Fibroblast of skin of abdomen (primary cell): ENCODE results near the gene CPB2.

ENCODE experiments used
- DNase-seq: peaks from one replicate; pipeline ENCODE4 v3.0.0-alpha.2; 2013

Gene CPB2

GRCh38 chr13:46126552-46127357 lies 21.9 kb upstream of the CPB2 start:
- DNase-seq = peak; percentile 72

- no peak for DNase-seq
Observed at GRCh38 chr13:46126056-46126455, 21.2 kb upstream of the CPB2 start.

- no peak for DNase-seq
Observed at GRCh38 chr13:46124967-46125933, 20.4 kb upstream of the CPB2 start.

- DNase-seq = no peak
Observed at GRCh38 chr13:46124531-46124966, 19.7 kb upstream of the CPB2 start.

GRCh38 chr13:46122304-46122703 lies 17.5 kb upstream of the CPB2 start:
- DNase-seq = no peak

GRCh38 chr13:46121597-46122163 lies 16.8 kb upstream of the CPB2 start:
- no peak for DNase-seq

- no peak for DNase-seq
Observed at GRCh38 chr13:46121033-46121432, 16.2 kb upstream of the CPB2 start.

GRCh38 chr13:46119883-46120614 lies 15.2 kb upstream of the CPB2 start:
- peak; percentile 54 for DNase-seq

GRCh38 chr13:46116653-46117502 lies 12.0 kb upstream of the CPB2 start:
- DNase-seq = no peak

GRCh38 chr13:46114613-46115012 lies 9.8 kb upstream of the CPB2 start:
- DNase-seq = no peak

- DNase-seq = peak; percentile 30
Observed at GRCh38 chr13:46113596-46113995, 8.8 kb upstream of the CPB2 start.

- no peak for DNase-seq
Observed at GRCh38 chr13:46111151-46111550, 6.3 kb upstream of the CPB2 start.

GRCh38 chr13:46109451-46109850 lies 4.6 kb upstream of the CPB2 start:
- no peak for DNase-seq

- DNase-seq = no peak
Observed at GRCh38 chr13:46106839-46107371, 2.1 kb upstream of the CPB2 start.

- DNase-seq = no peak
Observed at GRCh38 chr13:46103037-46103436, 1.8 kb downstream of the CPB2 start.

GRCh38 chr13:46102255-46102605 lies 2.6 kb downstream of the CPB2 start:
- no peak for DNase-seq

- no peak for DNase-seq
Observed at GRCh38 chr13:46101484-46102254, 3.2 kb downstream of the CPB2 start.

GRCh38 chr13:46101002-46101401 lies 3.8 kb downstream of the CPB2 start:
- no peak for DNase-seq

- no peak for DNase-seq
Observed at GRCh38 chr13:46100191-46100815, 4.5 kb downstream of the CPB2 start.

- no peak for DNase-seq
Observed at GRCh38 chr13:46097663-46098062, 7.2 kb downstream of the CPB2 start.
